ENCODE results near the gene RMND5B. TPM values are rescaled to one million over a fixed set of nuclear protein-coding genes. Genes with fewer than 3 reads are reported as not detected.

The RMND5B gene
- total RNA-seq, 3 donors from 2014 or later (not counting 1 experiment from before 2014, with no cell fraction given), result 9.2 to 12.7 (median 9.5) TPM

GRCh38 chr5:178142642-178143041 lies 11.8 kb downstream of the RMND5B start:
- intact Hi-C loops (cut with micrococcal nuclease), result no loop called here
- no peaks in the 10 kb centered on the region for H3K9me3 ChIP-seq (ENCODE audit: control insufficient read depth, insufficient read depth, low read length)
- no peak overlapping the region for H3K27ac Mint-ChIP-seq
- no peaks in the 10 kb centered on the region for H3K4me1 ChIP-seq (ENCODE audit: control insufficient read depth, insufficient read depth, low read length)
- no peak overlapping the region for H3K4me3 ChIP-seq (ENCODE audit: low read length)
- WGBS (ENCODE audit: insufficient coverage), result 96% methylated on average over 20 of the region's 20 CpGs
- ATAC-seq (no peak), DNase-seq (no peak)
- no peaks in the 10 kb centered on the region for H3K9me3 Mint-ChIP-seq
- H3K4me1 Mint-ChIP-seq, result no peaks in the 10 kb centered on the region
- no peaks in the 10 kb centered on the region for H3K27me3 ChIP-seq (ENCODE audit: control insufficient read depth, insufficient read depth, low read length)
- H3K36me3 Mint-ChIP-seq, result no peaks in the 10 kb centered on the region
- peaks cover 24% of the 10 kb centered on the region for H3K36me3 ChIP-seq (ENCODE audit: control insufficient read depth, insufficient read depth, low read length)
- H3K4me3 Mint-ChIP-seq, result no peak overlapping the region
- TF ChIP-seq, protein P1, sequence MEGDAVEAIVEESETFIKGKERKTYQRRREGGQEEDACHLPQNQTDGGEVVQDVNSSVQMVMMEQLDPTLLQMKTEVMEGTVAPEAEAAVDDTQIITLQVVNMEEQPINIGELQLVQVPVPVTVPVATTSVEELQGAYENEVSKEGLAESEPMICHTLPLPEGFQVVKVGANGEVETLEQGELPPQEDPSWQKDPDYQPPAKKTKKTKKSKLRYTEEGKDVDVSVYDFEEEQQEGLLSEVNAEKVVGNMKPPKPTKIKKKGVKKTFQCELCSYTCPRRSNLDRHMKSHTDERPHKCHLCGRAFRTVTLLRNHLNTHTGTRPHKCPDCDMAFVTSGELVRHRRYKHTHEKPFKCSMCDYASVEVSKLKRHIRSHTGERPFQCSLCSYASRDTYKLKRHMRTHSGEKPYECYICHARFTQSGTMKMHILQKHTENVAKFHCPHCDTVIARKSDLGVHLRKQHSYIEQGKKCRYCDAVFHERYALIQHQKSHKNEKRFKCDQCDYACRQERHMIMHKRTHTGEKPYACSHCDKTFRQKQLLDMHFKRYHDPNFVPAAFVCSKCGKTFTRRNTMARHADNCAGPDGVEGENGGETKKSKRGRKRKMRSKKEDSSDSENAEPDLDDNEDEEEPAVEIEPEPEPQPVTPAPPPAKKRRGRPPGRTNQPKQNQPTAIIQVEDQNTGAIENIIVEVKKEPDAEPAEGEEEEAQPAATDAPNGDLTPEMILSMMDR (IDR thresholded peaks at IDR 0.05), result no peak
- no peak overlapping the region for H3K27ac ChIP-seq (ENCODE audit: low read length)
- no peaks in the 10 kb centered on the region for H3K27me3 Mint-ChIP-seq (ENCODE audit: low read depth in 2 of 2)

- Mint-ChIP-seq H3K27me3 (ENCODE audit: low read depth in 2 of 2) (no peaks in the 10 kb centered on the region), H3K4me3 (no peak overlapping the region), H3K36me3 (peaks cover 1% of the 10 kb centered on the region), H3K27ac (no peak overlapping the region), H3K9me3 (no peaks in the 10 kb centered on the region), H3K4me1 (no peaks in the 10 kb centered on the region)
- H3K9me3 ChIP-seq (ENCODE audit: control insufficient read depth, insufficient read depth, low read length), result no peaks in the 10 kb centered on the region
- H3K27ac ChIP-seq (ENCODE audit: low read length), result no peak overlapping the region
- DNase-seq (no peak), ATAC-seq (no peak)
- no peaks in the 10 kb centered on the region for H3K27me3 ChIP-seq (ENCODE audit: control insufficient read depth, insufficient read depth, low read length)
- 96% methylated on average over 6 of the region's 6 CpGs for WGBS (ENCODE audit: insufficient coverage)
- TF ChIP-seq, protein P1 (IDR thresholded peaks at IDR 0.05), result no peak
- H3K36me3 ChIP-seq (ENCODE audit: control insufficient read depth, insufficient read depth, low read length), result peaks cover 30% of the 10 kb centered on the region
- no peaks in the 10 kb centered on the region for H3K4me1 ChIP-seq (ENCODE audit: control insufficient read depth, insufficient read depth, low read length)
- intact Hi-C loops (cut with micrococcal nuclease), result no loop called here
- H3K4me3 ChIP-seq (ENCODE audit: low read length), result no peak overlapping the region
These were observed 12.4 kb downstream of the RMND5B start for GRCh38 chr5:178143246-178143645.

GRCh38 chr5:178143901-178144300 lies 13.1 kb downstream of the RMND5B start:
- H3K9me3 Mint-ChIP-seq, result no peaks in the 10 kb centered on the region
- peaks cover 36% of the 10 kb centered on the region for H3K36me3 ChIP-seq (ENCODE audit: control insufficient read depth, insufficient read depth, low read length)
- no peak overlapping the region for H3K4me3 Mint-ChIP-seq
- H3K9me3 ChIP-seq (ENCODE audit: control insufficient read depth, insufficient read depth, low read length), result no peaks in the 10 kb centered on the region
- H3K4me1 Mint-ChIP-seq, result no peaks in the 10 kb centered on the region
- no peaks in the 10 kb centered on the region for H3K27me3 ChIP-seq (ENCODE audit: control insufficient read depth, insufficient read depth, low read length)
- no peak overlapping the region for H3K4me3 ChIP-seq (ENCODE audit: low read length)
- ATAC-seq (no peak), DNase-seq (no peak)
- H3K27ac Mint-ChIP-seq, result no peak overlapping the region
- H3K27me3 Mint-ChIP-seq (ENCODE audit: low read depth in 2 of 2), result no peaks in the 10 kb centered on the region
- peaks cover 6% of the 10 kb centered on the region for H3K36me3 Mint-ChIP-seq
- WGBS (ENCODE audit: insufficient coverage), result 96% methylated on average over 10 of the region's 10 CpGs
- TF ChIP-seq, protein P1 (IDR thresholded peaks at IDR 0.05), result no peak
- no peaks in the 10 kb centered on the region for H3K4me1 ChIP-seq (ENCODE audit: control insufficient read depth, insufficient read depth, low read length)
- no peak overlapping the region for H3K27ac ChIP-seq (ENCODE audit: low read length)
- intact Hi-C loops (cut with micrococcal nuclease), result no loop called here

All from natural killer cell (primary cell).